BJ (cell line): ENCODE measurements around the gene ZNF410. TPM values are rescaled to one million over a fixed set of nuclear protein-coding genes. Genes with fewer than 3 reads are reported as not detected.
"Not testable (repeated sequence)": the region's sequence is repeated elsewhere in the genome, so short reads cannot be mapped to it uniquely, and the experiment has no call there.

Experiments used
- CTCF ChIA-PET: fragments of 350-600 bp; formaldehyde crosslinking; extraction: SDS; loops from one replicate; lab custom pipeline; 2021; ENCODE audit warnings: antibody characterized with exemption, inconsistent platforms; lab: Yijun Ruan, JAX
- POLR2A ChIA-PET: fragments of 300-600 bp; sonication (Branson Sonifier 250); formaldehyde crosslinking; extraction: SDS; loops from one replicate; lab custom pipeline; 2021; ENCODE audit warnings: antibody characterized with exemption; lab: Charles Lee
- DNase-seq: peaks from one replicate; pipeline ENCODE4 v3.0.0-alpha.2; 2011; ENCODE audit warnings: low read depth
- H3K27me3 ChIP-seq: 2 replicates; pipeline ENCODE4 v1.6.0; 2011; ENCODE audit warnings: low read length; ENCODE audit not compliant: control insufficient read depth, insufficient read depth
- H3K36me3 ChIP-seq: 2 replicates; pipeline ENCODE4 v1.5.1; 2011; ENCODE audit warnings: low read length; ENCODE audit not compliant: control insufficient read depth, insufficient read depth
- H3K4me3 ChIP-seq: 2 replicates; pipeline ENCODE4 v1.5.1; 2011; ENCODE audit warnings: low read depth, mild to moderate bottlenecking, control low read depth, low read length
- polyA plus RNA-seq: library from polyadenylated mRNA; depleted of rRNA; stranded (reverse); fragments of >200 nt; gene quantifications from 2 replicates; pipeline ENCODE4 v1.2.3, GENCODE V29; 2011
- TF ChIP-seq, protein P1 (sequence below): IDR thresholded peaks from 2 replicates; pipeline ENCODE4 v1.5.1; 2011; ENCODE audit warnings: low read depth, mild to moderate bottlenecking, control low read depth, inconsistent platforms, low read length, moderate library complexity; ENCODE audit not compliant: insufficient read depth

The ZNF410 gene
- polyA plus RNA-seq, 1 experiment, result 44.8 TPM

DNA sequence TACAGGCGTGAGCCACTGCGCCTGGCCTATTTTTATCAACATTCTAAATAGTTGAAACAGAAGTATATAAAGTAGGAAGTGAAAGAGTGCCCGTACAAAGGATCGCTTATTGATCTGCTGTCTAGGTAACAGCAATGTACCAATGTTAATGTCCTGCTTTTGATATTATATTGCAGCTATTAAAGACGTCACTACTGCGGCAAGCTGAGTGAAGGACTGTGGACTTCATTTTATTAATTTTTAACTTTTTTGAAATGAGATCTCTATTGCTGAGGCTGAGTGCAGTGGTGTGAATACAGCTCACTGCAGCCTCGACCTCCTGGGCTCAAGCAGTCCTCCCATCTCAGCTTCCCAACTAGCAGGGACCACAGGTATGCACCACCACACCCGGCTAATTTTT is 24.2 kb upstream of the ZNF410 start:
- POLR2A ChIA-PET, result no interaction called here
- CTCF ChIA-PET, result no interaction called here
- TF ChIP-seq, protein P1, sequence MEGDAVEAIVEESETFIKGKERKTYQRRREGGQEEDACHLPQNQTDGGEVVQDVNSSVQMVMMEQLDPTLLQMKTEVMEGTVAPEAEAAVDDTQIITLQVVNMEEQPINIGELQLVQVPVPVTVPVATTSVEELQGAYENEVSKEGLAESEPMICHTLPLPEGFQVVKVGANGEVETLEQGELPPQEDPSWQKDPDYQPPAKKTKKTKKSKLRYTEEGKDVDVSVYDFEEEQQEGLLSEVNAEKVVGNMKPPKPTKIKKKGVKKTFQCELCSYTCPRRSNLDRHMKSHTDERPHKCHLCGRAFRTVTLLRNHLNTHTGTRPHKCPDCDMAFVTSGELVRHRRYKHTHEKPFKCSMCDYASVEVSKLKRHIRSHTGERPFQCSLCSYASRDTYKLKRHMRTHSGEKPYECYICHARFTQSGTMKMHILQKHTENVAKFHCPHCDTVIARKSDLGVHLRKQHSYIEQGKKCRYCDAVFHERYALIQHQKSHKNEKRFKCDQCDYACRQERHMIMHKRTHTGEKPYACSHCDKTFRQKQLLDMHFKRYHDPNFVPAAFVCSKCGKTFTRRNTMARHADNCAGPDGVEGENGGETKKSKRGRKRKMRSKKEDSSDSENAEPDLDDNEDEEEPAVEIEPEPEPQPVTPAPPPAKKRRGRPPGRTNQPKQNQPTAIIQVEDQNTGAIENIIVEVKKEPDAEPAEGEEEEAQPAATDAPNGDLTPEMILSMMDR, result no peak

DNA sequence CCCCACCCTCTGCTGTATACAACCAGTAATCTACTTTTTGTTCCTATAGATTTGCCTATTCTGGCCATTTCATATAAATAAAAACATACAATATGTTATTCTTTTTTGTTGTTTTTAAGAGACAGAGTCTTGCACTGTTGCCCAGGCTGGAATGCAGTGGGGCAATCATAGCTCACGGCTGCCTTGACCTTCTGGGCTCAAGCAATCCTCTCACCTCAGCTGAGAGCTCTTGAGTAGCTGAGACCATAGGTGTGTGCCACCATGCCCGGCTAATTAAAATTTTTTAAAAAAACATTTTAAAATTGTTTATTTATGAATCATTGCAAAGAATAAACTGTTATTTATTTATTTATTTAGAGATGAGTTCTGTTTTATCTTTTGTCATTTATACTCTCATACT is 23.4 kb upstream of the ZNF410 start:
- Histone ChIP-seq H3K4me3 (no peak overlapping the region), H3K36me3 (0 out of 2 replicates have a peak, but pooled peaks cover 1% of the 10 kb centered on the region), H3K27me3 (no peaks in the 10 kb centered on the region)
- TF ChIP-seq, protein P1, result no peak
- DNase-seq, result no peak
- CTCF ChIA-PET, result no interaction called here
- POLR2A ChIA-PET, result no interaction called here

More for the DNA sequence above, 24.2 kb upstream of the ZNF410 start:
- Histone ChIP-seq H3K27me3 (no peaks in the 10 kb centered on the region), H3K36me3 (0 out of 2 replicates have a peak, but pooled peaks cover 1% of the 10 kb centered on the region), H3K4me3 (no peak overlapping the region)
- no peak for DNase-seq

DNA sequence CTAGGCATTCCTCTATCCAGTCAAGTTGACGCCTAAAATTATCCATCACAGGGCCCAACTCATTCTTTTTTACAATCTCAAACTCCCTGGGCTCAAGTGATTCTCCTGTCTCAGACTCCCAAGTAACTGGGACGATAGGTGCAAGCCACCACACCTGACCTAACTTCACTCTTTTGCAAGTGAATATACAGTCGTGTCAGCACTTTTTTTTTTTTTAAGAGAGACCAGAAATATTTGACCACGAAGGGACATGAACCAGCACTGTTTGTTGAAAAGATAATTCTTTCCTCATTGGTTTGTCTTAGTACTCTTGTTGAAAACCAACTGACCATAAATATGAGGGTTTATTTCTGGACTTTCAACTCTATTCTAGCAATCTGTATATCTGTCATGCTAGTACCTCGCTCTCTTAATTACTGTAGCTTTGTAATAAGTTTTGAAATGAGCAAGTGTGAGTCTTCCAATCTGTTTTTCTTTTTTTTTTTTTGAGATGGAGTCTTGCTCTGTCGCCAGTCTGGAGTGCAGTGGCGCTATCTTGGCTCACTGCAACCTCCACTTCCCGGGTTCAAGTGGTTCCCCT is 21.0 kb upstream of the ZNF410 start:
- ChIA-PET POLR2A (no interaction called here), CTCF (no interaction called here)
- Histone ChIP-seq H3K36me3 (0 out of 2 replicates have a peak, but pooled peaks cover 1% of the 10 kb centered on the region), H3K4me3 (no peak overlapping the region), H3K27me3 (no peaks in the 10 kb centered on the region)
- TF ChIP-seq, protein P1, result no peak
- DNase-seq, result no peak

DNA sequence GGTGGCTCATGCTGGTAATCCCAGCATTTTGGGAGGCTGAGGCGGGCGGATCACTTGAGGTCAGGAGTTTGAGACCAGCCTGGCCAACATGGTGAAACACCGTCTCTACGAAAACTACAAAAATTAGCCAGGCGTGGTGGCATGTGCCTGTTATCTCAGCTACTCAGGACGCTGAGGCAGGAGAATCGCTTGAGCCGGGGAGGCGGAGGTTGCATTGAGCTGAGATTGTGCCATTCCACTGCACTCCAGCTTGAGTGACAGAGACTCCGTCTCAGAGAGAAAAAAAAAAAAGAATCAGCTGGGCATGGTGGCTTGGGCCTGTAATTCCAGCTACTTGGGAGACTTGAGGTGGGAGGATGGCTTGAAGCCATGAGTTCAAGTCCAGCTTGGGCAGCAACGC is 16.9 kb upstream of the ZNF410 start:
- H3K4me3 ChIP-seq, CTCF ChIA-PET, POLR2A ChIA-PET: not testable (repeated sequence)

DNA sequence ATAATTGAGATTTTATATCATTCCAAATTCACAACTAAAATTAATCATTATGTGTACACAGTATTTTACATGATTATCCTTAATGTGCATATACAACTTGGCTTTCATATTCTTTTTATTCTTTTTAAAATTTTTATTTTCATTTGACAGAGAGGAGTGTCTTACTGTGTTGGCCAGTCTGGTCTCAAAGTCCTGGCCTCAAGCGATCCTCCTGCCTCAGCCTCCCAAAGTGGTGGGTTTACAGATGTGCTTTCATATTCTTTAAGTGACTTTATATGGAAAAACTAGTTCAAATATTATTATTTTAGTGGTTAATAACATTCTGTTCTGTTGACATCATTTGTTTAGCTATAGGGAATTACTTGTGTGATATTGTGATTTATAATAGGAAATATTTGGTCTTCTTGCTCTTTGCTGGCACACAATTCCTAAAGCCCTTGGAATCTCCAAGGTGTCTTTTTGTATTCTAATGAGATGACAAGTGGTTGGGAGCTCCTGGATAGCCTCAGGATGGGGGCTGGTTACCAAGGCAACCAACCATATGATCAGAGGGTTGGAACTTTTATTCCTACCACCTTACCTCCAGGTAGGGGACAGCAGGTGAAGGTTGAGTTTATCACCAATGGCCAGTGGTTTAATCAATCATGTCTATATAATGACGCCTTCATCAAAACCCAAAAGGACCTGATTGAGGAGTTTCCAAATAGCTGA is 16.0 kb upstream of the ZNF410 start:
- Histone ChIP-seq H3K4me3 (no peak overlapping the region), H3K36me3 (peaks cover 1% of the 10 kb centered on the region; the same call in 1 of the 2 replicates), H3K27me3 (no peaks in the 10 kb centered on the region)
- DNase-seq, result no peak
- TF ChIP-seq, protein P1, result no peak
- CTCF ChIA-PET, result interaction anchor here (0.9 kb wide), 1 partner anchor 61 kb away, joined by 3 read pairs; no protein-coding TSS in a partner anchor
- POLR2A ChIA-PET, result no interaction called here

More for the DNA sequence above, 16.9 kb upstream of the ZNF410 start:
- H3K36me3 ChIP-seq, H3K27me3 ChIP-seq, DNase-seq: not testable (repeated sequence)
